GM21423 (cell line): Measurements from ENCODE around the gene KCNMA1.

ENCODE experiments used
- ATAC-seq: cut with Tn5 transposase; IDR thresholded peaks from one replicate; pipeline ENCODE4 v1.9.1; 2021; ENCODE audit warnings: mild to moderate bottlenecking, moderate library complexity; ENCODE audit not compliant: unreplicated experiment

KCNMA1 gene

DNA sequence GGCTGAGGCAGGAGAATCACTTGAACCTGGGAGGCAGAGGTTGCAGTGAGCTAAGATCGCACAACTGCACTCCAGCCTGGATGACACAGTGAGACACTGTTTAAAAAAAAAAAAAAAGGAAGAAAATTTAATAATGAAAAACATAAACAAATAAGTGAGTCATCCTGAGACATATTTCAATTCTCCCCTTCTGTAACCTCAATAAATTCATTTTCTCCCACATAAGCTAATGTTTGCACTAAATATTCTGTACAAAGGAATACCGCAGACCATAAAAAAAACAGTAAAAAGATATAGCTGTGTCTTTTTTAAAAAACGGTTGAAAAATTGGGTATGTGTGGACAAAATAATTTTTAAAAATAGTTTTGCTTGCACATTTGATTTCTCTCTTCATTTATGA is 654.0 kb downstream of the KCNMA1 start:
- ATAC-seq, result no peak

DNA sequence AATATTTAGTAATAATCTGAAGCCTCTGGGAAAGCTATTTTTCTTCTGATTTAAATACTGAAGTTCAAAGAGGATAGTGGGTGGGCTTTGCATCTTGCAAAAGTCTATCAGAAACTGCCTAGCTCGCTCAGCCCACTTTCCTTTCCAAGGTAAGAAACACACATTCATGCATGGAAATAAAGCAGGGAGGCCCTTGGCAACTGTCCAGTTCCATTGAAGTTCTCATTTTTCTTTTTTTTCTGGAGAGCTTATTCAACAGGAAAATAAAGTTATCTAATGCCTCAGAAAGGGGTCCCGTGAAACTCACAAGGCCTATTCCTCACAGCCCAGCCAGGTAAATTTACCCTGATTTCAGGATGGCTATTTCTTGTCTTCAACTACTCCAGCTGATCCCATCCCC is 654.9 kb downstream of the KCNMA1 start:
- ATAC-seq, result no peak

DNA sequence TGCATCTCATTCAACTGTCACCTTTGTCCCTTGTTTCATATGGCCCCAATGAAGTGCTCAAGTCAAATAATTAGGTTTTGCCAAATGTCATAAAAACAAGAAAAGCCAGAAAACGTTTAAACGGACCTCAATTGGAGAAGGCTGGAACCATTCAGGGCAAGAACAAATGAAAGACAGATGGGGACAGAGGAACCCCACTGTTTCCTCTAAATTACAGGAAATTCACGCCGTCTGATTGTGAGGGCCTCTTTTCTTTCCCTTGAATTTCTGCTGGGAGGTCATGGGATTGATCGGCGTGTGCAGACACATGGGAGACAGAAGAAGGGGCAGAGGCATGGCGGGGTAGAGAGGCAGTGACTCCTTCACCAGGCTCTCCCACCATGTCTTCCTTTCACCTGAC is 656.4 kb downstream of the KCNMA1 start:
- no peak for ATAC-seq

DNA sequence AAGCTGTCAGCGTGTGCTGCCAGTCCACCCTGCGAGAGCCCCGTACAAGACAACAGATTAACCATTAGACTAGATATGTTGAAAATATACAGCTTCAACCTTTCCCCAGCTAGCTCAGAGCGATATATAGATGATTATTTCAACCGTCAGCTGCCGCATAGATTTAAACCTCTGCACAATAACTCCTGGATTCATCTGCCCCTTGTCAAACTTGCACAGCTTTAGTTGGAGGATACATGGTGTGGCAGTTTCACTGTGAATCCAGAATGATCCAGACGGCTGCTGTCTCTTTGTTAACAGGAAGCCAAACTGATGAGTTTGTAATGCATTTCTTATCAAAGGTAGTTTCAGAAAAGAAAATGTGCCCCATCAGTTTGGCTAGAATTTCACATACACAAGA is 659.7 kb downstream of the KCNMA1 start:
- ATAC-seq, result no peak

DNA sequence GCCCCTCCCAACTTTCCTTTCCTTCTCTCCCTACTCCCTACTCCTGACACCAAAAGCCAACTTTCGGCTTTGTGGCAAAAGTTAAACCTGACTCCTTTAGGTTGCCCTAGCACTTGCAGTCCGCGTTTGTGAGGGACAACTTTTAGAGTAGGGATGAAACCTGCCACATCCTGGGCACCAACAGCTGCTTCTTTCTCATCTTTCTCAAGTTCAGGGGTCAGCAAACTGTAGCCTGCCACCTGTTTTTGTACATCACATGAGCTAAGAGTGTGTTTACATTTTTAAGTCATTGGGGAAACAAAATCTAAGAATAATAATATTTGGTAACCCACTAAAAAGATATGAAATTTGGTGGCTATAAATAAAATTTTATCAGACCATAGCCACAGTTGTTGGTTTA is 660.6 kb downstream of the KCNMA1 start:
- no peak for ATAC-seq

DNA sequence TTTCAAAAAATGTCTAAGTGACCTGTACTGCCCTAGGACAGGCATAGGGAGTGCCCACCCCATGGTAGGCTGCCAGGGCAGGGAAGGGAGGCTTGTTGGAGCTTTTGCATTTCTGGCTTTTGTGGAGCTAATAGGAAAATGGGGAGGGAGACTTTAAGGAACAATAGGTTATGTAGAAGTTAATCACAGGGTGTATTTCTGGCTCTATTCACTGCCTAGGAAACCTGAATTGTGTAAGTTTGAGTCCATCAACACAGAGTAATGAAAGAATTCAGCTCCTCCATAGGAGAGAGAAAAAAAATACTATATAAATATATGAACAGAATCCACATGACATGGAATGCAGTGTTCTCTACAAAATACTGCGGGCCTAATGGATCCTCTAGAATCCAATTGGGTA is 661.5 kb downstream of the KCNMA1 start:
- no peak for ATAC-seq

DNA sequence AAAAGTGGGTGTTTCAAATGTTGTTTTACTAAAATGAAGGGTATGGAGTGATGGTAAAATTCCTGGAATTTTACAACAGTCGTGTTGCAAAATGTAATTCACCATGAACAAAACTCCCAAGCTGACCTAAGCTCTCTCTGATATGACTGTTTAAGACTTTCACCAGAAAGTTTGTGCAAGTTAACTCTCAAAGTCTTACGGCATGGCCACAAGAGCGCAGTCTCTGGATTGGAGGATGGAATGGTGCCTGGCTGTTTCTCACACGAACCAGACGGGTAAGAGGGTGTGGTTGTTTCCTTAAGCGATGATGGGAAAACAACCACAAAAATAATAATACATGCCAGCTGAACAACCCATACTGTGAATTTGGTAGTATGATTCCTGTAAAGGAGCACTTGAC is 662.5 kb downstream of the KCNMA1 start:
- no peak for ATAC-seq

DNA sequence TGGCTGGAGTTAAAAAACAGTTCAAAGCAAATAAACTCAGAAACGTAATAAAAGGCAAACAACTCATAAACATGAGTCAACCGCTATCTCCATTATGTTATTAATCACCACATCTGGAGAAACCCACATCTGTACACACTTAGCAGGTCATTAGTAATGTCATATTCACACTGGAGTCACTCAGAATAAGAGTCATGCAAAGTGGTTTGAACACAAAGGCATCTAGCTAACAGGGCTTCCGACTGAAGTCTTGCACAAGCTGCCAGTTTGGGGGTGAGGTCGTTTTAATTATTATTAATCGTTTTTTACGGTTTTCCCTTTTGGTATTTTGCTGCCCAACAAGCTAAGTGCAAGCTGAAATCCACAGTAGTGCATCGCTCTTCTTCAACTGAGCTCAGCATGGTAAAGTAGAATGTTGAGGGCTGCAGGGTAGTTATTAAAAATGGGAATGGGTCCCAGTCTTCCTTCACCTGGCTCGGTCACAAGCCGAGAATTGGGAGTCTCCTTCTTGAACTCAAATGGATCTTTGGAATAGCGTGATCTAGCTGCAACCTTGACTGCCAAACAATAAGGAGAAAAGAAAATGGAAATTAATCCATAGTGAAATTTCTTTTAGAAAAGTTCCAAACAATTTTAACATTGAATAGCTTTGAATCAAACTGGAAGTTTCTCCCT is 663.5 kb downstream of the KCNMA1 start:
- no peak for ATAC-seq

DNA sequence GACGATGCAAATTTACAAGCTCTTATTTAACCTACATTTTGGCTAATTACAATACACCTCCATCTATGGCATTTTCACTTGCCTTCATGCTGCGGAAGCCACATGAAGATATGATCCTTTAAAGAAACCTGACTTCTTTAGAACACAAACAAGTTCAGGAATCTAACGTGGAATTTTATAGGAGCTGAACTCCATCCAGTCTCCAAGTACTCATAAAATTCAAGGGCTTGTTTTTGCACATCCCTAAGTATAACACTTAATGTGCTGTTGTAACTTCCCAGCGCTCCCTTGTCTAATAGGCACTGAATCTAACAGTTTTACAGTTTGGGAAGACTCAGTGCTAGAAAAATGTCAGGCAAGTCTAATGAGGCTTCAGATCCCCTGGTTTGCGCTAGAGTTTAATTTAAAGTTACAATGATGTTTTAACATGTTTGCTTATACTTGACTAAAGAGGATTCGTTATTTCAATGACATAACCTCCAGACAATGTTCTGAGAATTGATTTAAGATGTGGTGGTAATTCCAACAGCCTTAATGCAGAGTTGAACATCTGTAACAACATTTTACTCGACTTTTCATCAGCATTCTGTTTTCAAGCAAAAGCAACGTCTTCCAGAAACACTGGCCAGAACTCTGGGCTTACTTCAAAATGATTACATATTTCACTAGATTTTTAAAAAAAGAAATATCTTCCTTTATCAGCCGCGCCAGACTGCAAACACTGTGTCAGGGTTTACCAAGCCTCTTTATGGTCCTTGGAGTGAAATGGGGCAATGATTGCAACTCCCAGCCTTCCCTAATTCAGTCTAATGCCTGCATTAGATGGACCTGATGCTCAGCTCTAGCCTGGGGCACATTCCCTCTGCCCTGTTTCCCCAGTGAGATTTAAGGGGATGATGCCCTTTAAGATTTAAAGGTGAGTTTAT is 664.3 kb downstream of the KCNMA1 start:
- no peak for ATAC-seq

DNA sequence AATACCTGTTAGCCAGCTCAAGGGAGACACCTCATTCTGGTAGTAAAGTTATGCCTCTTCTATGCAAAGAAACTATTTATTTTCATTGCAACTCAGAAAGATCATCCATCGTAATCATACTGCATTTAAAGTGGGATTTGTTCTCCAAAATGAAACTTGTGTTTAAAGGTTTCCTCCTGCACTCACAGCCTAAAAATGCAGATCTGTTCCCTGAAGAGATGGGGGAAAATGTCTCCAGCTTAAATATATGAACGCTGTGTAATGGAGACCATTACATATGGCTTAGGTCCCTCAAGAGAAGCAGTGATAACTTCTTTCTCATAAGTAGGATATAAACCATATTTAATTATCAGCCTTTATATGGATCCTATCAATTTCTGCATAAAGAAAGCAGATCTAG is 665.1 kb downstream of the KCNMA1 start:
- ATAC-seq, result no peak

DNA sequence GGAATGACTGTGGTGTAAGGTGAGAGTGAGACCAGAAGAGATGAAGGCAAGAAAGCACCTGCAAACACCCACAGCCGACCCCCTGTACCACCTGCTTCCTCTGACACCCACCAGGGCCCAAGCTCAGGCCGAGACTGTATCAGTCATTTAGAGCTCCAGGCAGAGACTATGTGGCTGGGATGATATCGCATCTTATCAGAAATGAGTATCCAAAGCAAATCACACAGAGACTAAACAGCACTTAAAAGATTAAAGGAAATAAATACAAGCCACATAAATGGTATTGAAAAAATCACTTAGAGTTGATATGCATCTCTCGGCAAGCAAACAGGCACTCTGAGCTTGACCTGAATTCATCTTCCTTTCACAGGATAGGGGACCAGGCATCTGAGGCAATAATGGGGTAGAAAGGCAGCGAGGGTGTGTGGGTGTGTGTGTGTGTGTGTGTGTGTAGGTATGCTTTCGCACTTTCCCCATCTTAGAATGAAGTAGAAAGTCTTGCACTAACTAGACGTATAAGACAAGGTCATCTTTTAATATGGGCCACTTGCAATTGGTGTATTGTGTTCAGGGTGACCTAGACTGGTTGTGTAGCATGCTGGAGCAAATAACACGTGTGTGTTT is 665.9 kb downstream of the KCNMA1 start:
- ATAC-seq, result no peak

DNA sequence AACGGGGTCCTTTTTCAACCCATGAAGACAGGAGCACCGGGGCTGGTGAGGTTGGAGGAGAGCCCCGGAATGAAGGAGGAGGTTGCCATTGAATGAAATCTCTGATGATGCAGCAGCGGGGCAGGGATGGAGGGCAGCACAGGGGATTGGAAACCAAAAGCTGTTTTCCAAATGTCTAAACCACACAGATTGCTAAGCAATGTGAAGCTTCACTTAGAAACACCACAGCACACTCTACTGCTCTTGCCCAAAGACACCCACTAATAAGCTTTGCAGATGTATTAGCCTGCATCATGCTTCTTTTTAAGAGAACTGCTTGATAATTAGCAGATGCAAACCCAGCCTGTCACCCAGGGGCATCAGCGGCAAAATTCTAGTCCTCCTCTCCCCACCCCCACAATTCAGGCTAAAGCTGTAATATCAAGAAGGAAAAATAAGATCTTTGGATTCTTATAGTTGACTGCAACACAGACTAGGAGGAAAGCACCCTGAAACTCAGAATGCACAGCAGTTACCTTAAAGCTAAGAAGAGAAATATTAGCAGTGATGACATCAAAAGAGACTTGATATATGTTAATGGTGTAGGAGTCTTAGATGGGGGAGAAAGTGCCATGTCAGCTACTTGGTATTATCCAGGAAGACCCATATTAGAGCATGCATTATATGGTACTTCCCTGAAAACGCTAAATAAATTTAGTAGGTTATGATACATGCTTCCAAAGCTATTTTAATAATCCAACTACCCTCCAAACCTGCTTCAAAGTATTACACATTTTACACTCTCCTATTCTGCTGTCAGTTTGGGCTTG is 666.7 kb downstream of the KCNMA1 start:
- no peak for ATAC-seq

DNA sequence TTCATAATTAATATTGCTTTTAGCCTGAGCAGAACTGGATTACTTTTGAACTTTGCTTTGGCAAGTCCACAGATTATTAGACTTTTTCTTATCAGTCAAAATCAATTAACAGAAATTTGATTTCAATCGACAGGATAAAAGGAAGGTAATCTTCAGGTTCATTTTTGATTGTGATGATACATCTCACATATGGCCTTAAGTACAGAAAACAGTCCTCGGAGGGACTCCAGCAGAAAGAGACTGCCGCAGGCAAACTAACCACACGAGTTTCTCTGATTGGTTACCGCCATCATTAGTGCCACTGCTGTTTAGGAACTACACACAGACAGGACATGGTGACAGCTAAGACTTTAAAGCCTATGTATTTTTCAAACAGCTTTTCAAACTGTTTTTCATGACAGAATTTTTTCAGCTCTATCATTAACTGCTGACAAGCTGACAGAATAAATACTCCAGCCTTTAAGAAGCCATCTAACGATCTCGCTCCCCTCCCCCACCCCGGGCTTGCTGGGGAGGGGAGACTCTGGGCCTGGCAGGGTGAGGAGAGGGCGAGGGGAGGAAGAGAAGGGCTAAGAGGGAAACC is 668.2 kb downstream of the KCNMA1 start:
- ATAC-seq, result no peak

DNA sequence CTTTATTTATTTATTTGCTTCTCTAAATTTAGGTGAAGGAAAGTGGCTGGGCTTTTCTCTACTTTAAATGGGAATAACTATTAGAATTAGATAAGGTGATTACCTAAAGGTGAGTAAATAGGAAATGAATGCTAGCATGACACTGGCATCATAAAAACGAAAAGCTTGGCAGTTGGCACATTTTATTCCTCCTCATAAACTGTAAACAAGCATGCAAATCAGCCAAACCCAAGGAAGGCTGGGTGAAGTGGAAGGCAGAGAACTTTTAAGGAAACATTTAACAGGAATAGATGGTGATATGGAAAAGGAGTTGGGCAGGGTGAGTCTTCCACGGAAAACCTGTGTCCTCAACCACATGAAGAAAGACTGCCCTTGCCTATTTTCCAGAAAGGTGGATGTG is 669.1 kb downstream of the KCNMA1 start:
- no peak for ATAC-seq

DNA sequence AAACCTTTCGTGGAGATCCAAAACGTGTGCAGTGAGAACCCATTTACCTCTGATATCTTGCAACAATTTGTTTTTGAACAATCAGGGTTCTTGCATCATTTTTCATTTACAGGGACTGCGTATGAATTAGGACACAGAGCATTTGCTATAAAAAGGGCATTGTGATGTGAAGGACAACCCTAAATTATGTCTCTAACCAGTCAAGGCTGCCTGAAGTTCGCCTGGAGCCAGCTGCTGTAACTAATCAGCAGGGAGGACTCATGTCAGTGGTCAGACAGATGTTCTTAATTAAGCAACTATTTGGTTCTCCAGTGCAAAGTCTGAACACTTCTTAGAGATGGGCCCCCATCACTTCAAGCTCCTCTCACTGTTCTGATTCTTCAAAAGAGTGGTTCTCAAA is 674.8 kb downstream of the KCNMA1 start:
- ATAC-seq, result no peak

DNA sequence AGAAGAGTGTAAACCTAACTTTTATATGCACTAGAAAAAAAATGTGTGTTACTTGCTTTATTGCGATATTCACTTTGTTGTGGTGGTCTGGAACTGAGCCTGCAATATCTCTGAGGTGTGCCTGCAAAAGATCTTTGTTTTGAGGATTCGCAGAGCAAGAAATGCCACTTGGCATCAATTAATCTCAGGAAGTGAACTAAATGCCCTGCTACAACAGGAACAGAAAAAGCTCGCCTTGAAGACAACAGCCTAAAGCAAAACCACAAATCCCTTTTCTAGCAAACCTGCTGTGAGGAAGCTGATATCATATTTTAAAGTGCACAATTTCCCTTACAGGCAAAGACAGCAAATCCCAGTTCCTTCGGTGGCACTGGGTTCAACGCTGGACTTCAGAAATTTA is 675.8 kb downstream of the KCNMA1 start:
- ATAC-seq, result no peak

DNA sequence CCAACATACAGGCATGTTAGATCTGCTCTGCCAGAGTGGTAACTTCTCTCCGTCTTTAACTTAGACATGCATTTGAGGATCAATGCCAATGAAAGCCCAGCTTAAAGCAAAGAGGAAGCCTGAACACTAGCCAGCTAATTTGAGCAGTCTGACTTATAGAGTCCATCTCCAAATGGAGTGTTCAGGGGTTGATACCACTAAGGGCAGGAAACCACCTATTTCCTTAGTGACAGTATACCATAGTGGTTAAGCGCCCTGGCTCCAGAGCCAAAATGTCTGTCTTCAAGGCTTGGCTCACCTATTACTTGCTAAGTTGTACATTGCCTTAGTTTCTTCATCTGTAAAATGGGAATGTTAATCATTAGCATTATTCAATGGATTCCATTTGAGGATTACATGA is 678.5 kb downstream of the KCNMA1 start:
- ATAC-seq, result no peak

DNA sequence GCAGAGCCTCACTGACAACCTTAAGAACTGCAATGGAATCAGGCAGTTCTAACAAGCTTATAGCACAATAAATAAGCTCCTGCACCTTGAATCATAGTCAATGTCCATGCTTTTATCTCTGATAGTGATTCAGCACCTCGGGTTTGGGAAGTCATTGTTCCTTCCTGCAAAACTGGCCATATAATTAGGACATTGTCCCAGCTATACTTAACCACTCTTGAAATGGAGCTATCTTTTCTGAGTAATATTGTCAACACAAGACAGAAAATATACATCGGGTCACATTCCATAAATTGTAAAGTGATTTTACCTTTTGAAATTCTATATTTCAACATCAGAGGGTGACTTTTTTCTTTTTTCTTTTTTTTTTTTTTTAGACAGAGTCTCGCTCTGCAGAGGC is 682.8 kb downstream of the KCNMA1 start:
- ATAC-seq, result no peak

DNA sequence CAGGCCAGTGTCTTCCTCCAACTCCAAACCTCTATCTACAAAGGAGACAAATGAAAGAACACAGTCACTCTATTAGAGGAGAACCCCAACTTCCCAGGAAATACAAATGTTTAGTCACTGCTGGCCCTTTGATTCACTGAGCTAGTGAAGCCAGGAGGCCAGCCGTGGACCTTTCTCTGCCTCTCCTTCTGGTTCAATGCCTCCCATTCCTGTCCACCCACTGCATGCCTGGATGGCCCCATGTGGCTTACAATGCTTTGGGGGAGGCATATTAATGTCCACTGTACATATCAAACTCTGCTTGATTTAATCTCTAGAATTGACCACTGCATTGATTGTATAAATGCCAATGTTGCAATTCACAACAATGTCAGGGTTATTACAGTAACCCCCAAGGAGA is 687.3 kb downstream of the KCNMA1 start:
- ATAC-seq, result no peak

DNA sequence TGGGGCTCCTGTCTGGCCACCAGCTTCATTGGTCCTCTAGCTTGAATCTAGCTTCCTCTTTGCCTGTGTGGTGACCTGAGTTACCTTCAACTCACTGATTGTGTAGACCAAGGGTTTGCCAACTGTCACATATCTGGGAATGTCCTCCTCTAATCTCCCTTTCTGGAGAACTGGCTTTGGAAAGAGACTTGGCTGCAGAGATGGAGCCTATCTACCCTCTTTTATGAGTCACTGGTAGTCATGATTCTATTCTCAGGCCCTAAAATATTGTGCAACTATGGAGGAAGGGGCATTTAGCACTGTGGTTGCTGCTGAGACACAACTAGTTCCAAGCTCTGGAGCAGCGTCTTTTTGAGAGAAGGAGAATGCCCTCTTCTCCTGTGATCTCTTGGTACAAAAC is 691.3 kb downstream of the KCNMA1 start:
- no peak for ATAC-seq

DNA sequence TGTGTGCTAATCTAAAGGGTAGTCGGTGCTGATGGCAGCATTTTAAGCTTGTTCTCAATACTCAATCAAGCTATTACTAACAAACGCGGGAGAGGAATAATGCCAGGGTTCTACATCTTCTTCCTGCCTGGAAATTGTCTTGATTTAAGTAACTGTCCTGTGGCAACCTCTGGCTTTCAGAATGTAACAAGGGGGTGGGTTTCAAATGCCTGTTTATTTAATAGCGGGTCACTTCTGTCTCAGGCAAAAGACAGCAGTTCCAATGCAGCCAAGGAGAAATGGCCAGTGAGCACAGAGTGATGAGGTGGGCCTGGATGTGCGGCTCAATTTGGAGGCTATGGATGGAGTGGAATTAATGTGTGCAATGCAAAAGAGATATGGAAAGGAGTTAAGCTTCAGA is 692.4 kb downstream of the KCNMA1 start:
- ATAC-seq, result no peak
